EL (cell line): ENCODE results near the gene BIRC3.

Experiments
- DNase-seq: peaks from one replicate; pipeline ENCODE4 v3.0.0-alpha.2; 2016

BIRC3 gene

DNA sequence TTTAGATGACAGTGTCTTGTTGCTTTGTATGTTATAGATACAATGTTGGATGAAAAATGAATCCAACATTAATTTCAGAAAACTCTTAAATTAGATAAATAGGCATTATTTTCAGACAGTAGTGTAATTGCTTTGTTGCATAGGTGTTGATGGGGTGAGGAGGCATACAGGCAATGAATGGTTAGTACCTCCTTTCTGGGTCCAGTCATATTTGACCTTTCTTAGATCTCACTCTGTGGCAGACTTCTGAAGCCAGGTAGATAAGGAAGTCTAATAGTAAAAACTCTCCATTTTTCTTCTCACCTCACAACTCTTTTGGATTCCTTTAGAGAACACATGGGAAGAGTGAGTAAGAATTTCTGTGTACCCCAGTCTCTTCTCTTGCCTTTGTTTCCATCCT is 61.5 kb downstream of the BIRC3 start:
- DNase-seq, result no peak

DNA sequence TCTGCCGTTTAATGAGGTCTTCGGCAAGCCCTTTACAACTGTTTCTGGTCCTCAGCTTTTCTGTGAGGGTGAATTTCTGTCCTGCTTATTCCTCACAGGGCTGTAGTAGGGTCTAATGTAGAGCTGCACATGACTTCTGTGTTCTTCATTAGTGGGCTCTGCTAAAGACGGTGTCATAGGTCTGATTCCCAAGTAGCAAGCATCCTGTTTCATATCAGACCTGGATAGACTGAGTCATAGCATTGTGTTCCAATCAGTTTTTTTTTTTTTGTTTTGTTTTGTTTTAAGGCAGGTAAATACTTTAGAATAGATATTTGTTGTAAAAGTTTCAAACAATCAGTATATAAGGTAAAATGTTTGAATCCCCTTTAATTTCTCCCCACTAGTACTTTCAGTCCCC is 65.1 kb downstream of the BIRC3 start:
- no peak for DNase-seq

DNA sequence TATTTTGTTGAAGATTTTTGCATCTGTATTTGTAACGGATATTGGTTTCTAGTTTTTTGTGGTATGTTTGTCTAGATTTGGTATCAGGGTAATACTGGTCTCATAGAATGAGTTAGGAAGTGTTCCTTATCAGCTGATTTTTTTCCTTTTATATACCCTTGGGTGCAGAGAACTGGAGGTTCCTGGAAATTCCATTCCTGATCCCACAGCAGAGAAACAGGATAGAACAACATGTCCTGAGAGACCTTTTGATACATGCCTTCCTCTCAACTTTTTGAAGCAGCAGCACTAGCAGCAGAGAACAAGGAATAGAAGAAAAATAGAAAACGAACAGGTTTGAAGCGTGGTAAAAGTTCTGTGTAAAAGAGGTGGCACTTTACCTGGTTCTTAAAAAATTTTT is 66.6 kb downstream of the BIRC3 start:
- no peak for DNase-seq

DNA sequence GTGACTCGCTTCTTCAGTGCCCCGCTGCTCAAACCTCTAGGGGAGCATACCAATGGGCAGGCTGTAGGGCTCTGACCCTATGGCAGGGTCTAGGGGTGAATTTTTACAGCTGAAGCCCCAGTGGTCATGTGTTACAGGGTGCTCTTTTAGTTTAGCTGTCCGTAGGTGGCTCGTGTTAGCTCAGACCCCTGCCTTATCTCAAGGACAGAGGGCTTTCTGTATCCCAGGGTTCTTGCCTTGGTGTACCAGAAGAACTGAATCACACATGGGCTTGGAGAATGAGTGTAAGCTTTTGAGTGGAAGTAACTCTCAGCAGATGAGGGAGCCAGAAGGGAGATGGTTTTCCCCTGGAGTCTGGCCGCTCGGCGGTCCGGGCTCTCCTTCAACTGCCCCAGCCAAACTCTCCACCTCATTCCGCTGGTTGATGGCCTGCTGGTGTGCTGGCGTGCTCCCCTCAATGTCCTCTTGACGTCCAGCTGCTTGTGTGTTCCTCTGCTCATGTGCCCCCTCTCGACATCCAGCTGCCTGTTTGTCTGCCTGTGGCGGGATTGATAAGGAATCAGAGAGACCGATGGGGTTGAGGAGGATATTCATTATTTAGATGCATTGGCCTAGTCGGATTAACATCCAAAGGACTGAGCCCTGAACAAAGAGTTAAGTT is 67.3 kb downstream of the BIRC3 start:
- no peak for DNase-seq

DNA sequence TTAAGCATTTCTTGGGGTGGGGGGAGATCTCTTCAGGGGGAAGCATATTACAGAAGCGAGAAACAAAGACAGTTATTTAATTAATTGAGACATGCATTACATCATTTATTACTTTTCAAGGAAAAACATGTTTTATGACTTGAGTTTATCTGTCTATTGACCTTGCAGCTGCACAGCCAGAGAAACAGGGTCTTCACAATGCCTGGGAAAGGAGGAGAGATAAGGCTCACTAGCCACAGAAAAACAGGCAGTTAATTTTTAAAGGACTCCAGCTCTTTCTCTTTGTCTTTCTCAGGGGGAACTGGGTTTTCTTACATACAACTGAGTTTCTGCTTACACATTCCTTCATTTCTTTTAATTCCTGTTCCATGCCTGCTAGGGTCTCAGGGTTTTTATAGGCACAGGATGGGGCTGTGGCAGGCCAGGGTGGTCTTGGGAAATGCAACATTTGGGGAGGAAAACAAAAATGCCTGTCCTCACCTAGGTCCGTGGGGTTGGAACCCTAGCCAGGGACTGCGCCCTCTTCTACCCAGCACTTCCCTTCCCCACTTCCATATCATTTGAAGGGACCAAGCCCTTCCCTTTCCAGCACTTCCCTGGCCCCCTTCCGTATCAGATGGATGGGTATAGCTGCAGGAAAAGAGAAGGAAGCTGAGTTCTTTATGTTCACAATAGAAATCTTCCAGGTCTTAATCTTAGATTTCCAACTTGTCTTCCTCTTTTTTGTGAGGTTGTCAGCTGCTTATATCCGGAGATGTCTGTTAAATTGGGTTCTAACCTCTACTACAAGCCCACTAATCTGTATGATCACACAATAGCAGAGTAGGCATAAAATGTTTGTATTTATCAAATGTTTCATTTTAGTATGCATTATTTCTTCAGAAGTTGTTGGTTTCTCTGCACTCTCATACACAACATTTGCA is 68.1 kb downstream of the BIRC3 start:
- no peak for DNase-seq

DNA sequence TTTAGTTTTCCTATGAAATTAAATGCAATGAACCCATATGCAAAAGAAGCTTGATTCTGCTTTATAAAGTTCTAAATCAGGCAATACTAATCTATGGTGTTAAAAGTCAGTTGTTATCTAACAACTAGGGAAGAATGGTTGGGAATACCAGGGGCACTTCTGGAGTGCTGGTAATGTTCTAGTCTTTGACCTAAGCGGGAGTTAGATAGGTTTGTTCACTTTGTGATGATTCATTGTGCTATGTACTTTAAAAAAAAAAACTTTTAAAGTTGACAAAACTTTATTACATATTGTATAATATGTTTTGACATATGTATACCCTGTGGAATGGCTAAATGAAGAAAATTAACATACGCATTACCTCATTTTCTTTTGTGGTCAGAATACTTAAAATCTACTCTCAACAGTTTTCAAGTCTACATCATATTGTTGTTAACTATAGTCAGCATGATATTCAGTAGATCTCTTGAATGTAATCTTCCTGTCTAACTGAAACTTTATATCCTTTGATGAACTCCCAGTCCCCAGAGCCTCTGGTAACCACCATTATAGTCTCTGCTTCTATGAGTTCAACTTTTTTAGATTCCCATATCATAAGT is 69.0 kb downstream of the BIRC3 start:
- DNase-seq, result no peak

DNA sequence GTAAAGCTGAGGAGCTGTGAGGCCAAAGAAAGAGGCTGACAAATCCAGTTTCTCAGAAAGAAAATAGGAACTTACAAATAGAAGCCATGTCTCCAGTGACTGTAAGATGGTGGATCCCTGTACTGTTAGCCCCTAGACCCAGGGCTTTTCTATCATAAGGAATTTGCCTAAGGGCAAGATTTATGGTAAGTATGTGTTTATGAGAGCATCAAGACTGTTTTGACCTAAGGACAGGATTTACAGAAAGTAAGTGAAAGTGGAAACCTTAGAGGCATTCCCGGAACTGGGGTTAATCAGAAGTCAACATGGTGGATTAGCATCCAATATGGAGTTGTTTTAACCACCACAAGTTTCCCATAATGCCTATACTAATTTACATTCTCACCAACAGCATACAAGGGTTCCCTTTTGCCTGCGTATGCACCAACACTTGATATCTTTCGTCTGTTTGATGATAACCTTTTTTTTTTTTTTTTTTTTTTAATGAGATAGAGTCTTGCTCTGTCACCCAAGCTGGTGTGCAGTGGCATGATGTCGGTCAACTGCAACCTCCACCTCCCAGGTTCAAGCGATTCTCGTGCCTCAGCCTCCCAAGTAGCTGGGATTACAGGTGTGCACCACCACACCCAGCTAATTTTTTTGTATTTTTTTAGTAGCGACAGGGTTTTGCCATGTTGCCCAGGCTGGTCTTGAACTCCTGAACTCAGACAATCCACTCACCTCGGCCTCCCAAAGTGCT is 69.9 kb downstream of the BIRC3 start:
- no peak for DNase-seq
